Measurements from ENCODE around the gene STX17. TPM values are rescaled to one million over a fixed set of nuclear protein-coding genes. Genes with fewer than 3 reads are reported as not detected.

The STX17 gene
- total RNA-seq, 1 experiment from 2014 or later = 24.6 TPM

DNA sequence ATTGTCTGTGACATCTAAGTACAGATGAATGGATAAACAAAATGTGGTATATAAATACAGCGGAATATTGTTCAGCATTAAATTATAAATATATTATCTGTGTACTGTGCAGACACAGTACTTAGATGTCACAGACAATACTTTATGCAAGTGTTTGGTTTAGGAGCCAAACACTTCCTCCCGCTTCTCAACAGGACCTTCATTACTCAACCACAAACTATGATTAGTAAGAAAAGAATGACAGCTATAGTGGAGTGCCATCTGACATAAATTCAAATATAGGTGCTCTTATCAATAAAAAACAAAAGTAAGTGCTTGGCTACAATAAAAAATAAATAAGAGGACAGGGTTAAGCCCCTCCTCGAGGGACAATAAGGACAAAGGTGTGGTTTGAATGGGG is 38.9 kb upstream of the STX17 start:
- Histone ChIP-seq H3K27ac (ENCODE audit: low read depth, low read length) (no peak overlapping the region), H3K9me2 (ENCODE audit: insufficient read depth) (no peaks in the 10 kb centered on the region), H3K36me3 (ENCODE audit: control insufficient read depth in 1 of 2, insufficient read depth in 2 of 2, low read length in 2 of 2) (no peaks in the 10 kb centered on the region), H3K79me2 (ENCODE audit: insufficient read depth, low read length) (no peaks in the 10 kb centered on the region), H3K4me3 (replicated peaks in 1 of 2; ENCODE audit: low read depth in 1 of 2, low read length in 2 of 2) (no peak overlapping the region), H3K9ac (ENCODE audit: low read length) (no peak overlapping the region), H3K27me3 (ENCODE audit: insufficient read depth, low read length) (no peaks in the 10 kb centered on the region), H4K20me1 (ENCODE audit: insufficient read depth) (no peaks in the 10 kb centered on the region), H2AFZ (ENCODE audit: low read depth, low read length, poor library complexity, severe bottlenecking) (no peak overlapping the region), H3K9me3 (ENCODE audit: control insufficient read depth in 1 of 2, insufficient read depth in 1 of 2, low read depth in 1 of 2, low read length in 2 of 2) (no peaks in the 10 kb centered on the region), H3K4me2 (ENCODE audit: low read length) (no peak overlapping the region), H3K4me1 (ENCODE audit: control insufficient read depth in 1 of 2, insufficient read depth in 2 of 2, low read length in 2 of 2) (no peaks in the 10 kb centered on the region; a peak in 1 of 4 replicates)
- DNase-seq (ENCODE audit: low read depth, low spot score) (no peak), ATAC-seq (no peak)
- ChIA-PET POLR2A (no interaction called here), CTCF (no interaction called here), RAD21 (ENCODE audit: low non-redundant PET in 1 of 2, low total read pairs in 2 of 2, uncharacterized antibody in 2 of 2, unreplicated experiment in 2 of 2) (no interaction called here)
- TF ChIP-seq, protein P1, sequence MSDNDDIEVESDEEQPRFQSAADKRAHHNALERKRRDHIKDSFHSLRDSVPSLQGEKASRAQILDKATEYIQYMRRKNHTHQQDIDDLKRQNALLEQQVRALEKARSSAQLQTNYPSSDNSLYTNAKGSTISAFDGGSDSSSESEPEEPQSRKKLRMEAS (IDR thresholded peaks at IDR 0.05) = no peak
- no peak for TF ChIP-seq RAD21 (IDR thresholded peaks at IDR 0.05; ENCODE audit: low read depth)
- no peak for TF ChIP-seq ELF1 (IDR thresholded peaks at IDR 0.05; ENCODE audit: borderline replicate concordance, low read depth)
- no peak for TF ChIP-seq TCF7L2 (IDR thresholded peaks at IDR 0.05; ENCODE audit: borderline replicate concordance, extremely low read depth, insufficient read depth, insufficient read length)
- no peak for TF ChIP-seq EZH2phosphoT487 (IDR thresholded peaks at IDR 0.05; ENCODE audit: borderline replicate concordance)
- no peak for TF ChIP-seq EZH2 (IDR thresholded peaks at IDR 0.05)
- TF ChIP-seq, protein P2, sequence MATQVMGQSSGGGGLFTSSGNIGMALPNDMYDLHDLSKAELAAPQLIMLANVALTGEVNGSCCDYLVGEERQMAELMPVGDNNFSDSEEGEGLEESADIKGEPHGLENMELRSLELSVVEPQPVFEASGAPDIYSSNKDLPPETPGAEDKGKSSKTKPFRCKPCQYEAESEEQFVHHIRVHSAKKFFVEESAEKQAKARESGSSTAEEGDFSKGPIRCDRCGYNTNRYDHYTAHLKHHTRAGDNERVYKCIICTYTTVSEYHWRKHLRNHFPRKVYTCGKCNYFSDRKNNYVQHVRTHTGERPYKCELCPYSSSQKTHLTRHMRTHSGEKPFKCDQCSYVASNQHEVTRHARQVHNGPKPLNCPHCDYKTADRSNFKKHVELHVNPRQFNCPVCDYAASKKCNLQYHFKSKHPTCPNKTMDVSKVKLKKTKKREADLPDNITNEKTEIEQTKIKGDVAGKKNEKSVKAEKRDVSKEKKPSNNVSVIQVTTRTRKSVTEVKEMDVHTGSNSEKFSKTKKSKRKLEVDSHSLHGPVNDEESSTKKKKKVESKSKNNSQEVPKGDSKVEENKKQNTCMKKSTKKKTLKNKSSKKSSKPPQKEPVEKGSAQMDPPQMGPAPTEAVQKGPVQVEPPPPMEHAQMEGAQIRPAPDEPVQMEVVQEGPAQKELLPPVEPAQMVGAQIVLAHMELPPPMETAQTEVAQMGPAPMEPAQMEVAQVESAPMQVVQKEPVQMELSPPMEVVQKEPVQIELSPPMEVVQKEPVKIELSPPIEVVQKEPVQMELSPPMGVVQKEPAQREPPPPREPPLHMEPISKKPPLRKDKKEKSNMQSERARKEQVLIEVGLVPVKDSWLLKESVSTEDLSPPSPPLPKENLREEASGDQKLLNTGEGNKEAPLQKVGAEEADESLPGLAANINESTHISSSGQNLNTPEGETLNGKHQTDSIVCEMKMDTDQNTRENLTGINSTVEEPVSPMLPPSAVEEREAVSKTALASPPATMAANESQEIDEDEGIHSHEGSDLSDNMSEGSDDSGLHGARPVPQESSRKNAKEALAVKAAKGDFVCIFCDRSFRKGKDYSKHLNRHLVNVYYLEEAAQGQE (IDR thresholded peaks at IDR 0.05; ENCODE audit: low read depth) = no peak
- TF ChIP-seq SRF (IDR thresholded peaks at IDR 0.05; ENCODE audit: low read depth) = no peak
- intact Hi-C loops (cut with micrococcal nuclease) = no loop called here
- no TSS peak for BruUV-seq (replicated peaks)
